CD4-positive, alpha-beta T cell treated with Interferon alpha-2 for 1 hour (primary cell): ENCODE data around the gene SLC12A7.
"Not testable (repeated sequence)": the region's sequence is repeated elsewhere in the genome, so short reads cannot be mapped to it uniquely, and the experiment has no call there.

Experiments
- DNase-seq, 2 donors: peaks; one replicate each; pipeline ENCODE4 v3.0.0-alpha.2; 2020 to 2022

The SLC12A7 gene

DNA sequence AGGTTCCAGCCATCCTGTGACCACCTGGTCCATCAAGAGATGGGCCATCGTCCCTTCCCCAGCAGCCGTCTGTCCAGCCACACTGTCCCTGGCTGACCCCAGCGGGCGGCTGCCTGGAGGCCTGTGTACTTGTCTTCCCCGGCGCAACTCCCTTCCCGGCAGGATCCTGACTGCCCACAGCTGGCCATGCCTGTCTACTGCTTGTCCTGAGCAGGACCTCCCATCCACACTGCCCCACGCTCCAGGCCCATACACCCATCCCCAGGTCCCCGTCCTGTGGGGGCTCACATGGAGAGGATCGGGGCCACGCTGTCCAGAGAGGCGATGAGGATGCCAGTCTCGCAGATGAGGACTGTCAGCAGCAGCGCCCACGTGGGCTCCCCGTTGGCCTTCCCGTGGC lies 35.5 kb downstream of the SLC12A7 start:
- no peak for DNase-seq

DNA sequence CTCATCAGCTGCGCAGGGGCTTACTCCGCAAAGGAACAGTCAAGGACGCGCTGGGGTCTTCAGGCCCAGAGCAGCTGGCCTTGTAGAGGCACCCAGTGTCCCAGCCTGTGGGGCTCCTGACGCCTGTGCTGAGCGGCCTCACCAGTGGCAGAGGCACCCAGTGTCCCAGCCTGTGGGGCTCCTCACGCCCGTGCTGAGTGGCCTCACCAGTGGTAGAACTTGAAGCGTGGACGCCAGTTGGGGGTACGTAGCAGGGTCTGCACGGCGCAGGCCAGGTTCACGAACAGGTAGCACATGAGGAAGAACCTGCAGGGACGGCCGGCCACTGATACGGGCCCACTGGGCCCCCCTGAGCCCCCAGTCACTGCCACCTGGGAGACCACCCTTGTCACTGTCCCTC lies 35.9 kb downstream of the SLC12A7 start:
- no peak for DNase-seq

GRCh38 chr5:1075555-1075881 lies 36.3 kb downstream of the SLC12A7 start:
- no peak for DNase-seq

GRCh38 chr5:1074816-1075554 lies 36.9 kb downstream of the SLC12A7 start:
- DNase-seq: no peak

DNA sequence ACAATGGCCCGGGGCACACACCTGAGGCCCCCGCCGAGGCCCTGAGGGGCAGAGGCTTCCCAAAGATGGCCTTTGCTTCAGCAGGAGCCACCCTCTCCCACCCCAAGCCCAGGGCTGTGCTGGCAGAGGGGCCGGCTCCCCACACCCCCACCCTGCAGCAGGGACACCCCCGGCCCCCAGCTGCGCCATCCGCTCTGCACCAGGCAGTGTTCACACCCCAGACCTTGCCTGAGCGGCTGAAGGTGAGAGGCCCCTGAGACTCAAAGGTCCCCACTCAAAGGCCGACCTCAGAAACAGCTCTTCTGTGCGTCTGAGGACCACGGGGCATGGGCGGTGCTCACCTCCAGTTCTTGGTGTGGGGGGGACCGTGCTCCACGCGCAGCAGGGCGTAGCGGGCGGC lies 37.6 kb downstream of the SLC12A7 start:
- DNase-seq: no peak

DNA sequence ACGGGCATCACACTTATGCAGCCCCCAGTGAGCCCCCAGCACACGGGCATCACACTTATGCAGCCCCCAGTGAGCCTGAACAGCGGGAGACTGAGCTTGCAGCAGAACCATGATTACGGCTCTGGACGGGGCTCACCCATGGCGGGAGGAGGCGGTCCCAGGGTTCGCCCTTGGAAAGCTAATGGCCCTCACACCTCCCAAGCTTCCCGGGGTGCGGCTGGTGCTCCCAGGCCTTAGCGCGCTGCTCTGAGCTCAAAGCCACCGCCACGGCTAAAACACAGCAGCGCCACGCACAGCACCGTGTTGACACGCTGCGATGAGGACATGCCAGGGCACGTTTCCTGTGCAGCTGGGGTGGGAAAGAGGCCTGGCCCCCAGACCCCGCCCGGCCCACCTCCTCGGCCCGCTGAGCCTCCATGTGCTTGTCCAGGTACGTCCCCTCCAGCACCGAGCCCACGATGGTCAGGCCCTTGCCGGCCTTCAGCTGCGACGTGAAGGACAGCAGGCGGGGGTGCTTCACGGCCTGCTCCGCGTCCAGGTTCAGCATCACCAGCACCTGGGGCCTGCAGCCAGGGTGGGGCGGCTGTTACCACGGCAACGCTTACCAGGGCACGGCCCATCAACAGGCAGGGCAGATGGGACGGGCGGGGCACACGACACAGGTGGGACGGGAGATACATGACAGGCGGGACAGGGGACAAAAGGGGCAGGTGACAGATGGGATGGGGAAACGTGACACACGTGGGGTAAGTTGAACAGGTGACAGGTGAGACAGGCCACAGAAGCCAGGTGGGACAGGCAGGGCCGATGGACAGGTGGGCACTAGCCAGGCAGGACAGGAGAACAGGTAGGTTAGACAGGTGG lies 38.4 kb downstream of the SLC12A7 start:
- DNase-seq: no peak

DNA sequence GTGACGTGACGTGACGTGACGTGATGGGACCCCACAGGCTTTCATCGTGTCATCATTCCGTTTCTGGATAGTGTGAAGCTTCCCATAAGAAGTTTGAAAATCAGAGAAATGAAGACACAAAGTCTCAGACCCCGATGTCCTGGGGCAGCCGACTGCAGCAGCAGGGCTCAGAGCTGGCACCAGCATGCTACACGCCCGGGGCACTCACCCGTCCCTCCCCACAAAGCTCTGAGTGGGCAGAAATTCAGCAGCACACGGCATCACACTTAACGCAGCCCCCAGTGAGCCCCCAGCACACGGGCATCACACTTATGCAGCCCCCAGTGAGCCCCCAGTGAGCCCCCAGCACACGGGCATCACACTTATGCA lies 42.2 kb downstream of the SLC12A7 start:
- DNase-seq: no peak

- no peak for DNase-seq
These were observed 42.8 kb downstream of the SLC12A7 start for GRCh38 chr5:1068895-1069719.

DNA sequence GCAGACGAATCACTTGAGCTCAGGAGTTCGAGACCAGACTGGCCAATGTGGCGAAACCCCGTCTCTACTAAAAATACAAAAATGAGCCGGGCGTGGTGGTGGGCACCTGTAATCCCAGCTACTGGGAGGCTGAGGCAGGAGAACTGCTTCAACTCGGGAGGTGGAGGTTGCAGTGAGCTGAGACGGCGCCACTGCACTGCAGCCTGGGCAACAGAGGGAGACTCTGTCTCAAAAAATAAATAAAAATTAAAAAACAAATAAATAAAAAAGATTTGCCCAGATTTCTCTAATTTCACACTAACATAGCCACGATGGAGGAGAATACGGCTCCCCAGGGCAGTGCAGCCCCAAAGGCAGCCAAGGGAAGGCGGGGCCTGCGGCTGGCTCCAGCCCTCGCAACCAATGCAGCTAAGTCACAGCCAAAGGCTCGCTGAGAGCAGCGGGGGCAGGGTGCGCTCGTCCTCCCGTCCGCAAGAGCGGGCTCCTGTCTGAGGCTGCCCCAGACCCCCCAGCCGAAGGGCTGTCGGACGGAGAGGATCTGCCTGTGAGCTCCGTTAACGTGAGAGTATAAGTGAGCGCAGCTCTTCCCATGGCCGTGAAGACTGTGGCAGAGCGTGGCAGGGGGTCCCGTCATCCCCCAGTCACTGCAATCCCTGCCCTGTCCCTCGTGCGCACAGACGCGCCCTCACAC lies 43.5 kb downstream of the SLC12A7 start:
- DNase-seq: no peak

- DNase-seq: no peak
These were observed 44.4 kb downstream of the SLC12A7 start for GRCh38 chr5:1067141-1068121.

GRCh38 chr5:1066676-1067075 lies 45.2 kb downstream of the SLC12A7 start:
- no peak for DNase-seq

DNA sequence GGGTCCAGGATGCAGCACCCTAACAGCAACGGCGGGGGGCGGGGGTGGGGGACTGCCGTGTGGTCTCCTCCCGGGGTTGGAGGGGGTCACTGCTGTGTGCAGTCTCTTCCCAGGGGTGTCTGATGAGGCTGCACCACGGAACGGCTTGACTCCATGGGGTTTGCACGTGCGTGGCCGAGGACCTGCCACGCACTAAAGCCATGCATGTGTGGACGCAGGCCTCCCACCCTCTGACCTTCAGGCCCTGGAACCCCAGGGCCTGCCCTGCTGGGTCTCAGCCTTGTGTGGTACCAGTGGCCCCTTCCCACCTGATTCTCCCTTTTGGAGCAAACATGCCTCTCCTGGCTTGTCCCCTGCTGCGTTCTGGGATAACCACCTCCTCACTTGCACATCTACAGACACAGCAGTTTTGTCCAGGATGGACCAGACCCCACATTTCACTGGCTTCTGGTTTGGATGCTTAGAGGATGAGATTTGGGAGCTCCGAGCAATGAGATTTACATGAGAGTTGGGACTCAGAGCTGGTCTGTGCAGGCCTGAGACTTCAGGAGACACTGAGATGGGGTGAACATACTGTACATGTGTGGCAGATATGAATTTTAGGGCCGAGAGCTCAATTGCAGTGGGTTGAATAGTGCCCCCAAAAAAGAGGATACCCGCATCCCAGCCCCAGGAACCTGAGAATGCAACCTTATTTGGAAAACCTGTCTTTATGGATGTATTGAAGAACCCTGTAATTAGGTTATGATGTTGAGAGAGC lies 45.8 kb downstream of the SLC12A7 start:
- no peak for DNase-seq

DNA sequence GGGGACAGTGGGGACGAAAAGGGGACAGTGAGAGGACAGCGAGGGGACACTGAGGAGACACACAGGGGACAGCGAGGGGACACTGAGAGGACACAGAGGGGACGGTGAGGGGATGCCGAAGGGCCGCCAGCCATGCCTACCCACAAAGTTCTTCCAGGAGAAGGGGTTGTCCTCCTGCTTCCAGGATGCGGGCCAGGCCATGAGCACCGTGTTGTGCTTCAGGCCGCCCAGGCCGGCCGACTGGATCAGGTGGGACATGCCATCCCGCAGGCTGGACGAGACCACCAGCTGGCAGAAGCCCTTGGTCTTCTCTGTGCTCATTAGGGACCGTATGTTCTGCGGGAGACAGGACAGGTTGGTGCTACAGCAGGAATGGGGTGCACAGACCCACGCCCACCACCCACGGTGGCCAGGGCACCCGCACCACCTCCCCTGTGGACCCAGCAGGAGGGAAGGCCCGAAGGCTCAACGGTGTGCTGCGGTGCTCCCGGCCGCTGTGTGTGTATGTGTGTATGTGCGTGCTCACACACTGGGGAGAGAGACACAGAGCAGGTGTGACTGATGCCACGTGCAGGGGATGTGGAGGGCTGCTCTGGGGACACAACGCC lies 46.6 kb downstream of the SLC12A7 start:
- DNase-seq: no peak

- no peak for DNase-seq
These were observed 47.3 kb downstream of the SLC12A7 start for GRCh38 chr5:1064383-1065142.

- no peak for DNase-seq
These were observed 48.0 kb downstream of the SLC12A7 start for GRCh38 chr5:1063661-1064382.

- no peak for DNase-seq
These were observed 48.9 kb downstream of the SLC12A7 start for GRCh38 chr5:1062761-1063568.

- DNase-seq: no peak
These were observed 49.9 kb downstream of the SLC12A7 start for GRCh38 chr5:1061916-1062315.

DNA sequence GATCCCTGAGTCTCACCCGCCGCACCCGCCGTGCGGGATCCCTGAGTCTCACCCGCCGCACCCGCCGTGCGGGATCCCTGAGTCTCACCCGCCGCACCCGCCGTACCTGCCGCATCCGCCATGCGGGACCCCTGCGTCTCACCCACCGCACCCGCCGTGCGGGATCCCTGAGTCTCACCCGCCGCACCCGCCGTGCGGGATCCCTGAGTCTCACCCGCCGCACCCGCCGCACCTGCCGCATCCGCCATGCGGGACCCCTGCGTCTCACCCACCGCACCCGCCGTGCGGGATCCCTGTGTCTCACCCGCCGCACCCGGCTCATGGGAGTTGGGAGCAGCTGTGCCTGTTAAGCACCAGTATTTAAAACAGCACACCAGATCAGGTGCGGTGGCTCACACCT lies 50.6 kb downstream of the SLC12A7 start:
- DNase-seq: not testable (repeated sequence)
